GM21528 (cell line): ENCODE measurements around the gene MAML2.

Experiments
- ATAC-seq: cut with Tn5 transposase; IDR thresholded peaks from one replicate; pipeline ENCODE4 v1.9.1; 2021; ENCODE audit warnings: mild to moderate bottlenecking, moderate library complexity; ENCODE audit not compliant: unreplicated experiment, low FRiP score

MAML2 gene

DNA sequence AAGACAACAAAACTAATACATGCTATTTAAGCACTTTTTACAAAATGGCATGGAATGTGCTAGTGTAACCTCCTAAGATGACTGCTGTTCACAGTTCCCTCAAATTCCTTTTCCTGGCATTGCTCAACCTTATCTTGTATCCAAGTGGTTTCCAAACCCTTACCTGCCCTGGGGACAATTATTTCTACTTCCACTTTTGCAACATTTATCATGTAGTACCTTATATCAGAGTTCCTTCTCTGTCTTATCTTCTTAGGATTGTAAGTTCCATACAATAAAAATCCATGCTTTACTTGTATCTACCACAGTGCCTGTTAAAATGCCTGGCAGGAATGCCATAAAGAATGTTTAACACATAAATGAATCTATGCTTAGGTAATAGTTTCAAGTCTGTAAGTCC lies 309.9 kb downstream of the MAML2 start:
- no peak for ATAC-seq

DNA sequence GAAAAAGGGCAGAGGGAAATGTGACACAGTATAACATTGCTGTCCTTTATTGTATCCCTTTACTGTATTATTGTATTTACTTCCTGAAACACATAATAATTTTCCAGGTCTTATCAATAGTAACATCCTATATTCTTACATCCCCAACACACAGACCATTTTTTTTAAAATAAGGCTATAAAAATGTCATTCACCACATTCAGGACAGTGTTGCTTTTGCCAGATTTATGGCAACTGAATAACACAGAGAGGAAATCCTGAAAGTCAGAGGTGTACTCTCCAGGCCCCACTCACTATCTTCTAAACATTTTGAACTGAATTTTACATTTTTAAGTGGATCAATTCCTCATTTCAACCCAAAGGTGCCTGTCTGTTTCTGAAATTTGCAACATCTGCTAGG lies 314.2 kb downstream of the MAML2 start:
- no peak for ATAC-seq

DNA sequence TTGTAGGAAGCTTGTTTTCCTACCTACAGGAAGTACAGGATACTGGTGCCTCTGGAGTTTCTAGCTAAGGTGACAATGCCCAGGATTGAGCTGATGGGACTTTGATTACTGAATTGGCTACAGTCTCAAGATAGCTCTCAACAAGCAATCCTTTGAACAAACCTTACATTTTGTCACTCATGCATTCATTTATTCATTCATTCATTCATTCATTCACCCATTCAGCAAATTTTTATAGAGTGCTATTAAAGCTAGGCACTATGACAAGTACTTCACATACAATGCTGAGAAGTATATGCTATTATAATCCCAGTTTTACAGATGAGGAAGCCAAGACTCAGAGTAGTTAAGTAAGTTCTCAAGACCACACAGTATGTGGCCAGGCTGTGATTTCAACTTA lies 316.0 kb downstream of the MAML2 start:
- ATAC-seq: no peak

DNA sequence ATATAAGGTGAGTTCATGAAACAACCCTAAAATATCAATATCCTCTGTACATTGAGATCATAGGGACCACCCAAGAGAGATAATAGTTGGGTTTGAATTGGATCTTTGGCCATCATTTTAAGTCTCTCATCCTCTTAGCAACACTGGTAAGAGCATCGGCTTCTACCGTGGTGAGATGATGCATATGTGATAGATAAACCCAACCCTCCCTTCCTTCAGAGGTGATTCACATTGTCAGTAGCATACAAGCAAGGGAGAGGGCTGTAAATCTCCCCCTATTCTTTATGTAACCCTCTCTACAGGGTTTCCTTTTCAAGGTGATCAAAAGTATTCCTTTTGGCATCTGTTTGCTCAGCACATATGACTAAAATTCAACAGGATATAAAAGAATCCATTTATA lies 316.7 kb downstream of the MAML2 start:
- ATAC-seq: no peak

DNA sequence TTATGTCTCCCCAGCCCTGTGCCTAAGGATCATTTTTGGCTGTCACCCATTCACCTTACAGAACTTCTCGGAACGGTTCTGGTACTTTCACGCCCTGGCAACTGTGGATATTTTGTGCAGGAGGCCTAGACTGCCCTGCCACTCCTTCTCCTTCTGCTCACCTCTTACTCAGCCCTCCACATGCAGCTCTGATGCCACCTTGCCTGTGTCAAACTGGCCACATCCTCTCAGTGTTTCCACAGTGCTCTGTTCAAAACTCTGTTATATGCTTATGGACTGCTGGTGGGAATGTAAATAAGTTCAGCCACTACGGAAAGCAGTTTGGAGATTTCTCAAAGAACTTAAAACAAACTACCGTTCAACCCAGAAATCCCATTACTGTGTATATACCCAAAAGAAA lies 318.3 kb downstream of the MAML2 start:
- no peak for ATAC-seq

DNA sequence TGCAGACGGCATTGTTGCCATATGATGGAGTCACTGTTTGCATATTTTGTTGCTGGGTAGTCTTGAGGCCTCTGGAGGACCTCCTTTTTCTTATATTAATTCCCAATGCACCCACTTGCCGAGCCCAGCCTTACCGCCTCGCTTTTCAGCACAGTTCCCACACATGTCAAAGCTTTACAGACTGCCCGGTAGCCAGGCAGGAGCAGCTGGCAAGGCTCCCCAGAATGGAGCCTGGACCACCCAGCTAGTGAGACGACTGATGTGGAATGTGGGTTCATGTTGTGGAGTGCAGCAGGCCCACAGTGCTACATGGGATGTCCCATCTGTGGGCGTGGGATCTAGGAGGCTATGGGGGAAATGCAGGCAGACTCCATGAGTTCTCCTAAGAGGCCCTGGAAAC lies 319.7 kb downstream of the MAML2 start:
- no peak for ATAC-seq

DNA sequence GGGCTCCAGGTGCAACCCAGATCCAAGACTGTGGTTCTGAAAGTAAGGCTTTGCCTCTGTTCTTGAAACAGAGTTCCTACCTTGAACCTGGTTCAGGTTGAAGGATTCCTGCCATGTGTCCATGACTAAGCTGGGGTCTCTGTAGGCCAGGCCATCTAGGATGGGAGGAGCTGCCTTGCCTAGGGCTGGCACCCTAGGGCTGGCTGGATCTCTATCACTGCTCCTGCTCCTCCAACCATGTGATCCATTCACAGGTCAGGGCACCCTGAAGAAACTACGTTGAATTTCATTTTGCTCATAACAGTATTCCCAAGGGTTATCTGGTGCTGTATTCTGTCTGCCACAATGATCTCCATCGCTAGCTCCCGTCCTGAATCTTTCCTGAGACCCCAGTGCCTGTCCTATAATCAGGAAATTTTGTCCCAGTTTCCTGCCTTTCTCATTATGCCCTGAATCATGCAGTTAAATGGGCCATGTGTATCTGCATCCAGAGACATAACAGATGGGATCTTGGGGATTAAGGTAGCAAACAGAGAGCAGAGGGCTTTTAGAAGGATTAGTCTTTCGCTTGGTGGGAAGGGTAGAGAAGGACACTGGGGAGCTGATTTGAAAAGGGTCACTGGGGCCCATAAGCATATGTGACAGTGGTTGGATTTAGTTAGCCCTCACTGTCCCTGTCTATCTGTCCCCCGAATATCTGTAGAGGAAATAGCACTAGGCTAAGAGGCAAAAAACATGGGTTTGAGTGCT lies 320.9 kb downstream of the MAML2 start:
- no peak for ATAC-seq

DNA sequence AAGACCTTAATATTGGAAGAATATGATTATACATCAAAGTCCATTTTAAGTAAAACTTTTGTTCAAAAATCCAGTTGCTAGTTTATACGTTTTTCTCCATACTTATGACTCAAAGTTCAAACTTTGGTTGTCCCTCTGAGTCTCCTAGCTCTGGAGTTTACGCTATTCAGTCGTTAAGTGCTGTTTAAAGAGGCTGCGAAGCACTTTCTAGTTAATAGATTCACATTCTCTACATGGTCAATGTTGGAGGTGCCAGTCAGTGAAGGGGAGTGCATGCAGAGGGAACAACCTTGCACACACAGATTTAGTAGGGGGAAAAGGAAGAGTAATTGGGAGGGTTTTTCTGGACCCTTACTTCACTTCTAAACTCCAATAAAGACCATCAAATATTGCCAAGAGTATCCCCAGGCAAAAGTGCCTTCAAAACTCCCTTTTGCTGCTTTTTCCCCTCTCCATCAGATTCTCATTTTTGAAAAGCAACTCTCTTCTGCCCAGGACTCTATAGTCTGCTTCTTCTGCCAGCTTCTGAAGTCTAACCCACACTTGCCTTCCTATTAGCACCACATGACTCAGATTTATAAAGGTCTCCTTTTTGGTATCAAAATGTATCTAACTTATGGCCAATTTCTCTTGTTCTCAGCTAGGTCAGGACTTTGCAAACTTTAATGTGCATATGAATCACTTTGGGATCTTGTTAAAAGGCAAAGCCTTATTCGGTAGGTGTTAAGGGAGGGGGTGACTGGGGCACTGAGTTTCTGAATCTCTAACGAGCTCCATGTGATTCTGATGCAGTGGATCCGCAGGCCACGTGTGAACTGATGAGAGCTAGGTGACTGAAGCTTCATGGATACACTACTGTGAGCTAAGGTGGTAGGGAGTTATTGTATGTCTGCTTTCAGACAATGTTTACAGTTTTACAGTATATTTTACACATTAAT lies 322.9 kb downstream of the MAML2 start:
- ATAC-seq: no peak

DNA sequence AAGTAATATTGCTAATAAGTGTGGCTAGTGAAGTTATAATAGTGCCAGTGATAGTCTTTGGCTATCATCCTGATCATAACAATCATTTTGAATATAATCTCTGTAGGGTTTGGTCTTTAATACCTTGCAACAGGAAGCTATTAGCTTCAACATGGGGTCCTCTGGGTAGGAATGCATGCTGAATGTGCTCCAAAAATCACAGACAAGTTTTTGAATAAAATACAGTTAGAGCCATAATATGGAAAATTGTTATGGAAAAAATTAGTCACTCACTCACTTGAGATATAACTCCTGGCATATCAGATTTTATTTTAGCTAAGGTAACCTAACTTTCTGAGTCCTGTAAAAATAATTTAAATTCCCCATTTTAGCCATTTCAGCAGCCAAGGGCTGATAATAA lies 323.7 kb downstream of the MAML2 start:
- no peak for ATAC-seq

DNA sequence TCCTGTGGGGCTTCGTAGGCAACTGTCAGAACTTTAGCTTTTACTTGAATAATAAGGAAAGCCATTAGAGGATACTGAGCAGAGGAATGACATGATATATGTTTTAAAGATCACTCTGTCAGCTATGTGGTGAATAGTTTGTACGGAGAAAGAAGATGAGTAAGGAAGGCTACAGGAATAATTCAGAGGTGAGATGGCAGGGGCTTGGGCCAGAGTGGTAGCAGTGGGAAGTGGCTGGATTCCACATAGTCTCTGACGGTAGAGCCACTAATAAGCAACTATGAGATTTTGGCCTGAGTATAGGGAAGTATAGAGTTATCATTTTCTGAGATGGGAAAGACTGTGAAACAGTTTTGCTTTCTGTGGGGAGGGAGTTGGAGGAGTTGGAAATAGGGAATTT lies 325.1 kb downstream of the MAML2 start:
- ATAC-seq: no peak

DNA sequence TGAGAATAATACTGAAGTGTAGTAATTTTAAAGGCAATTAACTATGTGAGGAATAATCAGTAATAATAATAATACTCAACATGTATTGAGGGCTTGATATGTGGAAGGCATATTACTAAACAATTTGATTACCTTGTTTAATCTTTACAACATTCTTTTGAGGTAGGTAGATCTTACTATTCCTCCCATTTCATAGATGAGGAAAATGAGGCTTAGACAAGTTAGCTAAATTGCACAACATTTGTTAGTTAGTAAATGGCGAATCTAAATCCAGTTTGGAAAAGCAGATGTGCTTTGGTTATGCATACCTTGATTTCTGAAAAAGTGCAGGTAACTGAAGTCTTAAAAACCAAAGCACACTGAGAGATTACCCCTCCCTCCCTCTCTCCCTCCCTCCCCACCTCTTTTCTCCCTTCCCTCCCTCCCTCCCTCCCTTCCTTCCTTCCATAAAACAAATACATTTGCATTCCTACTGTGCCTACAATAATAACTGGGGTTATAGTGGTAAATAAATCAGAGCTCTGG lies 326.0 kb downstream of the MAML2 start:
- ATAC-seq: no peak

DNA sequence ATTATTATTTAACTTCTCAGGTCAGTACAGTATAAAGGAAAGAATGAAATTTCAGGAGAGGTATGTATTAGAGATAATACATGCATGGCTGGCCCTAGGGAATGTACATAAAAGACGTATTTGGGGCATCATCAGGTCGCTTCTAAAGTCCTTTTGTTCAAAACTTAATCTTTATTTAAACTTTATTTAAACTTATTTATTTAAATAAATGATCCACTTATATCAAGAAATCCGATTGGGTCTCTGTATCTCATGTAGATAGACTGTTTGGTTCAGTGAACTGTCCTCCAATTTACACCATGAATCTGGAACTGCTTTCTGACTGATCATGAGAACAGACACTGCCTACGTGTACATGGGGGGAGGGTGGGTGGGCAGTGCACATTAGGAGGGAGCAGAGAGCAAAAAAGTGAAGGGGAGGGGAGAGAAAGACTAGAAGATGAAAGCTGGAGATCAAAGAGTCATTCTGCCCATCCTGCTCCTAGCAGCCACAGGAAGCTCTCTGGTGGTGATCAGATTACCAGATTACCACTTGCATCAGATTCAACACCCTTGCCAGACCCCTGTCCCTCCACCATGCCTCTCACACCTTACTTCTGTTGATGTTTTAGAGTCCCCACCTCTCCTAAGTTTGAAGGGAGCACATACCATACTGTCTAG lies 327.0 kb downstream of the MAML2 start:
- ATAC-seq: no peak

DNA sequence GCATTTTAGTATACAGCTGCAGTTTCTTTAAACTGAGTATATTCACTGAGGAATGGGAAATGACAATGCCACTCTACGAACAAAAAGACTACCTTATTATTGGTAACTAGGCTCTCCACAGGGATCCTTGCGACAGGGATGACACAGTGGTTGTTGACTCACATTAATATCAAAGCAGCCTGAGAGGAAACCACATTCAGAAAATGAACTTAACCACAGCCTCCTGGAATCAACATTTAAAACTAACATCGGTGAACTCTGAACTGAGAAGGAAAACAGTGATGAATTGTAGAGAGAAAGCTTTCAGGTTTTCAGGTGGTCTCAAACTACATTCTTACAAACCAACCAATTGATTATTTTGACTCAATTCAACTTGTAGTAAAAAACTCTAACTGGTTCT lies 328.8 kb downstream of the MAML2 start:
- peak; percentile 35 for ATAC-seq

DNA sequence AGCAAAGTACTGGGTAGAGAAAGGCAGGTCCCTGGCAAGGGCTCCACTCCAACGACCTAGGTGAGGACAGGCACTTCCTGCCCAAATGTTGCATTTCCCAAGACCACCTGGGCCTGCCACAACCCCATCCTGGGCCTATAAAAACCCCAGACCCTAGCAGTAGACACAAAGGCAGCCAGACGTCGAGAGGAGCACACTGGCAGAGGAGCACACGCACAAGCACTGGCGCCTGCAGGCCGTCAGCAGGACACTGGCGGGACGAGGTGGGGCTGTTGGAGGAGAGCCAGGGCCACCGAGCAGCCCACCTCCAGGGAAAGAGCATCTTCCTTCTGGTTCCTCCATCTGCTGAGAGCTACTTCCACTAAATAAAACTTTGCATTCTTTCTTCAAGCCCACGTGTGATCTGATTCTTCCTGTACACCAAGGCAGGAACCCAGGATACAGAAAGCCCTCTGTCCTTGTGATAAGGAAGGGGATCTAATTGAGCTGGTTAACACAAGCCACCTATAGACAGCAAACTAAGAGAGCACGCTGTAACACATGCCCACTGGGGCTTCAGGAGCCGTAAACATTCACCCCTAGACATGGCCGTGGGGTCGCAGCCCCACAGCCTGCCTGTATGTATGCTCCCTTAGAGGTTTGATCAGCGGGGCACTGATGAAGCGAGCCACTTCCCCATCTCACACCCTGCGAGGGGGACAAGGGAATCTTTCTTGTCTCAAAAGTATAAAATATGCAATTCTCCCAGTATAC lies 329.4 kb downstream of the MAML2 start:
- no peak for ATAC-seq

DNA sequence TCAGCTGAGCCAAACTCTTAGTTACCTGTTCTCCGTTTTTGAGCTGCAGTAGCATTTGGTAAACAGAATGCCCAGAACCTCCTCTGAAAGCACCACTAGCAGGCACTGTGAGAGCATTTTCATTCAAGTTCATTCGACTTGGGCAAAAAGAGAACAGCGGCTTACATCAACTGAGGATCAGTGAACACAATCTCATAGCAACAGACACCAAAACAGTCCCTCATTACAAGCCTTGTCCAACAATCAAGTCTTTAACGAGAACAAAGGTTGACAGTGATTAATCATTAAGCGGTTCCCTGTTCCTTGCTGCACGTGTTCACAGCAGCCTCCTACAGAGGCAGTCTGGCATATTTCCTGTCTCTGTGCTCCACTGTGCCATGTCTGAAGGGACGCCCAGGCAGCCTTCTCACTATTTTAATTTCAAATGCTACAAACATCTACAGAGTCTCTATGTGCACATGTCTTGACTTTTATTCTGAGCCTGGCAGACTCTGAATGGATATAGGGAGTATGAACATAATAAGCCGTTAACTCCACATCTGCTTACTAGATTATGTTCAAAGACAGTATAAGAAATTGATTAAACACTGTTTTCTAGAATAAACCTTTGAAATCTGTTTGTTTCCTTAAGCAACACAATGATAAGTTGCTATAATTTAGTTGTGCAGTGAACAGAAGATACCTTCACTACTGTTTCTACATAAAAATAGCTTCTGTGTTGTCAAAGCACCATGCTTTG lies 330.7 kb downstream of the MAML2 start:
- peak; percentile 95 for ATAC-seq

DNA sequence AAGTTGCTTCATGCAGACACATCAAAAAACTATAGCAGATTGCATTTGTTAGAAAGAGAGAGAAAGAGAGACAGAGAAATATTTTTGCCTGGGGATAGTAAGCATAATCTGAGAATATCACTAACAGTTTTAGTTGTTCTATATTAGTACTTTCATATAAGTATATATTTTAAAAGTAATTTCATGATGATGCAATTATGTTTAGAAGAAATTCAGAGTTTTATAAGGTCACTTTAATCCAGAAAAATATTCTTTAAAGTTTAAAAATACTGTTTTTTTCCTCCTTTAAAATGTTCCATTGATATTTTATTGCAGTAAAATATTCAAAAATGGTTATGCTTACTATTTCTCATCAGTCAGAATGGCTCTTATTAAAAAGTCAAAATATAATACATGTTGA lies 332.3 kb downstream of the MAML2 start:
- ATAC-seq: no peak

DNA sequence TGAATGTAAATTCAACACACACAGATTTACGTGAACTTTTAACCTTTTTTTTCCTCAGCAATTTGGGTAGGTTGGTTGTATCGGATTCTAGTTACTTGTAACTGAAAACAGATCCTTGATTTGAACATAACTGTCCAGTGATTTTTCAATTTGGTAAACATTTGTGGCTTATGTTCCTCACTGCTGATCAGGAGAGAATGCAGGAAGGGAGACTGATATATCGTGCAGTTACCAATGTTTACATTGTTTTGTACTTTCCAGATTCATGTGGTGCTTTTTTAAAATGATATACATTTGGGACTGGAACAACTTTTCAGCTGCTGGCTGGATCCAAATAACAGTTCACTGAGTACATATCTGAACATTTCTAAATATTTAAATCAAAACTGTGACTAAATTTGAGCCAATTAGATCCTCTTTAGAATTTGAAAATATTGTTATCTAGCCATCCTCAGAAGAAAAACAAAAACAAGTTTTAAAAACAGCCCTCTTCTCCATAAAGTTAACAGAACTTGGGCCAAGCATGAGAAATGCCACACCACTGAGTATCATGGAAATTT lies 334.8 kb downstream of the MAML2 start:
- no peak for ATAC-seq

DNA sequence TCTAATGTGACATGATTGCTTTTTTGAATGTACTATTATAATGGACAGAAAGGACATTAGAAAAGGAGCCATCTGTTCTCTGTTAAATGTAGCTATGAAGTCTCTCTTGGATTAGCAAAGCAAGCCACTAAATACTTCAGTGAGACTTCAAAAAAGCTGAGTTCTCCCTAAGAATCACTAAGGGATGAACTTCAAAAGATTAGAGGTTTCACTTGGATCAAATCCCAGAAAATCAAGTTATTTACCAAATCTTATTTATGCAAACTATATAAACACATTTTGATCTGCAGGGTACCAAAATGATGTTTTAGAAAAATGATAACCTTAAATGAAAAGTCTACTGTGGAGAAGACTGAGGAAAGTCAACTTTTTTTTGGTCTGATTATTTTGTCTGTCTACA lies 337.0 kb downstream of the MAML2 start:
- no peak for ATAC-seq

DNA sequence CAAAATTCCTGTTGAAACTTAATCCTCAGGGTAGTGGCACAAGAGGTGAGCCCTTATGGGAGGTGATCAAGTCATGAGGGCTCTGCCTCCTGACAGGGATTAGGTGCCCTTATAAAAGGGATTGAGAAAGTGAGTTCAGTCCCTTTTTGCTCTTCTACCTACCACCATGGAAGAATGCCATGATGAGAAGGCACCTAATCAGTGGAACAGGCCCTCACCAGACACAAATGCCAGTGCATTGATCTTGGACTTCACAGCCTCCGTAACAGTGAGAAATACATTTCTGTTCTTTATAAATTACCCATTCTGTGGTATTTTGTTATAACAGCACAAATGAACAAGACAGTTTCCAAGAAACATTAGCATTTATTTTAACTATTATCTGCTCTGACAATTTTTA lies 338.1 kb downstream of the MAML2 start:
- ATAC-seq: no peak
